ENCODE results near the gene ARMC9.

GRCh38 chr2:231383416-231384108 lies 185.1 kb downstream of the ARMC9 start:
- TF ChIP-seq, protein P1, sequence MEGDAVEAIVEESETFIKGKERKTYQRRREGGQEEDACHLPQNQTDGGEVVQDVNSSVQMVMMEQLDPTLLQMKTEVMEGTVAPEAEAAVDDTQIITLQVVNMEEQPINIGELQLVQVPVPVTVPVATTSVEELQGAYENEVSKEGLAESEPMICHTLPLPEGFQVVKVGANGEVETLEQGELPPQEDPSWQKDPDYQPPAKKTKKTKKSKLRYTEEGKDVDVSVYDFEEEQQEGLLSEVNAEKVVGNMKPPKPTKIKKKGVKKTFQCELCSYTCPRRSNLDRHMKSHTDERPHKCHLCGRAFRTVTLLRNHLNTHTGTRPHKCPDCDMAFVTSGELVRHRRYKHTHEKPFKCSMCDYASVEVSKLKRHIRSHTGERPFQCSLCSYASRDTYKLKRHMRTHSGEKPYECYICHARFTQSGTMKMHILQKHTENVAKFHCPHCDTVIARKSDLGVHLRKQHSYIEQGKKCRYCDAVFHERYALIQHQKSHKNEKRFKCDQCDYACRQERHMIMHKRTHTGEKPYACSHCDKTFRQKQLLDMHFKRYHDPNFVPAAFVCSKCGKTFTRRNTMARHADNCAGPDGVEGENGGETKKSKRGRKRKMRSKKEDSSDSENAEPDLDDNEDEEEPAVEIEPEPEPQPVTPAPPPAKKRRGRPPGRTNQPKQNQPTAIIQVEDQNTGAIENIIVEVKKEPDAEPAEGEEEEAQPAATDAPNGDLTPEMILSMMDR (IDR thresholded peaks at IDR 0.05): no peak
- TF ChIP-seq POLR2AphosphoS5 (IDR thresholded peaks at IDR 0.05) (peak in 1 of 3 donors; percentile 19), POLR2A (IDR thresholded peaks at IDR 0.05) (no peak), EP300 (IDR thresholded peaks at IDR 0.05; ENCODE audit: low read depth) (no peak)
